ENCODE results near the gene KLF6.

KLF6 gene

GRCh38 chr10:3784510-3785250 lies at the start of gene KLF6:
Gene KLF6 (minus strand): TSS chr10:3785209. CDS start chr10:3785014, 195 bp downstream.
- DNase-seq (ENCODE audit: low read depth): no peak

- no peak for DNase-seq (ENCODE audit: low read depth)
These were observed 49.4 kb upstream of the KLF6 start for GRCh38 chr10:3834404-3834803.

GRCh38 chr10:3833046-3833445 lies 48.0 kb upstream of the KLF6 start:
- DNase-seq (ENCODE audit: low read depth): no peak

GRCh38 chr10:3832022-3832786 lies 47.2 kb upstream of the KLF6 start:
- no peak for DNase-seq (ENCODE audit: low read depth)

GRCh38 chr10:3831608-3832007 lies 46.6 kb upstream of the KLF6 start:
- no peak for DNase-seq (ENCODE audit: low read depth)

- no peak for DNase-seq (ENCODE audit: low read depth)
These were observed 45.9 kb upstream of the KLF6 start for GRCh38 chr10:3830946-3831345.

GRCh38 chr10:3829156-3830050 lies 44.4 kb upstream of the KLF6 start:
- DNase-seq (ENCODE audit: low read depth): no peak

GRCh38 chr10:3828404-3829155 lies 43.6 kb upstream of the KLF6 start:
- DNase-seq (ENCODE audit: low read depth): no peak

- no peak for DNase-seq (ENCODE audit: low read depth)
These were observed 42.9 kb upstream of the KLF6 start for GRCh38 chr10:3827768-3828403.

GRCh38 chr10:3827266-3827665 lies 42.3 kb upstream of the KLF6 start:
- no peak for DNase-seq (ENCODE audit: low read depth)

- DNase-seq (ENCODE audit: low read depth): no peak
These were observed 40.9 kb upstream of the KLF6 start for GRCh38 chr10:3825862-3826351.

- no peak for DNase-seq (ENCODE audit: low read depth)
These were observed 40.2 kb upstream of the KLF6 start for GRCh38 chr10:3825244-3825643.

- no peak for DNase-seq (ENCODE audit: low read depth)
These were observed 37.7 kb upstream of the KLF6 start for GRCh38 chr10:3822541-3823330.

- DNase-seq (ENCODE audit: low read depth): no peak
These were observed 35.2 kb upstream of the KLF6 start for GRCh38 chr10:3820255-3820654.

- DNase-seq (ENCODE audit: low read depth): no peak
These were observed 32.0 kb upstream of the KLF6 start for GRCh38 chr10:3816995-3817394.

- DNase-seq (ENCODE audit: low read depth): no peak
These were observed 29.8 kb upstream of the KLF6 start for GRCh38 chr10:3814838-3815220.

GRCh38 chr10:3813986-3814837 lies 29.2 kb upstream of the KLF6 start:
- no peak for DNase-seq (ENCODE audit: low read depth)

- no peak for DNase-seq (ENCODE audit: low read depth)
These were observed 28.3 kb upstream of the KLF6 start for GRCh38 chr10:3813267-3813666.

- DNase-seq (ENCODE audit: low read depth): no peak
These were observed 27.1 kb upstream of the KLF6 start for GRCh38 chr10:3812141-3812540.

Measured in stimulated activated CD8-positive, alpha-beta memory T cell treated with anti-CD3 and anti-CD28 coated beads, Interleukin-7, amount 100 ng/mL, for 24 hours (primary cell).